ENCODE results near the gene APP.
"Not testable (repeated sequence)": the region's sequence is repeated elsewhere in the genome, so short reads cannot be mapped to it uniquely, and the experiment has no call there.

Gene APP

GRCh38 chr21:26162081-26162480 lies 8.5 kb downstream of the APP start:
- no peak for DNase-seq (ENCODE audit: low read depth)

DNA sequence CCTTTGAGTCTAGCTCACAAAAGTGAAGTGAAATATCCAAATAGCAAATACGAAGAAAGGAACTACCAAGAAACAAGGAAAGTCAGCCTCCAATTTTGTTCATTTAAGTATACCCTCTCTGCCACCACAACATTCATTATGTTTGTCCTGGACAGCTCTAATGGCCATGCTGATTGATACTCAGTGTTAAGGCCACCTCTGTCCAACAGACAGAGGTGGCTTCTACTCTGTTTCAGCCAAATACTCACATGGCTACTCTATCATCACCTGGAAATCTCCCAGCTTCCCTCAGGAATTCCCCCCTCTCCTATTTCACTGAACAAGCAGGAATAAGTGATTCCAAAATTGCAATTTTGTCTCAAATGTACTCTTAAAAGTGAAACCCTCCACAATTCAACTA lies 10.7 kb downstream of the APP start:
- no peak for DNase-seq (ENCODE audit: low read depth)

DNA sequence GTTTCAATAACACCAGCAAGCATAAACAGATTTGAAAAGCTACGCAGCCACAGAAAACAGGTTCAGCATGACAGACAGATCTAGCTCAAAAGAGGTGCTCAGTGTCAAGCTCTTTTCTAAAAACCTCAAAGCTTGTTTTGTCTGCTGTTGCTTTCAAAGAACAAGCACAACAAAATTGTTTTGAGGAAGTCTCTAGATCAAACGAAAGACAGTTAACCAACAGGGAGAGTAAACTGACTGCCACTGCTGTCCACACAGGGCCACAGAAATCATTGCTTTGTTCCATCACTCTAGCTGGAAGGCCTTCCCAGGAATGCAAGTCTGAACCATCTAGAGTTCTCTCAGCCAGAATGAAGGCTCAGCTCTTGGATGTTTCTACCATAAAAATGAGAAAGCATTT lies 12.8 kb downstream of the APP start:
- no peak for DNase-seq (ENCODE audit: low read depth)

- no peak for DNase-seq (ENCODE audit: low read depth)
Observed at GRCh38 chr21:26154753-26155152, 15.8 kb downstream of the APP start.

GRCh38 chr21:26153758-26154157 lies 16.8 kb downstream of the APP start:
- DNase-seq (ENCODE audit: low read depth): no peak

DNA sequence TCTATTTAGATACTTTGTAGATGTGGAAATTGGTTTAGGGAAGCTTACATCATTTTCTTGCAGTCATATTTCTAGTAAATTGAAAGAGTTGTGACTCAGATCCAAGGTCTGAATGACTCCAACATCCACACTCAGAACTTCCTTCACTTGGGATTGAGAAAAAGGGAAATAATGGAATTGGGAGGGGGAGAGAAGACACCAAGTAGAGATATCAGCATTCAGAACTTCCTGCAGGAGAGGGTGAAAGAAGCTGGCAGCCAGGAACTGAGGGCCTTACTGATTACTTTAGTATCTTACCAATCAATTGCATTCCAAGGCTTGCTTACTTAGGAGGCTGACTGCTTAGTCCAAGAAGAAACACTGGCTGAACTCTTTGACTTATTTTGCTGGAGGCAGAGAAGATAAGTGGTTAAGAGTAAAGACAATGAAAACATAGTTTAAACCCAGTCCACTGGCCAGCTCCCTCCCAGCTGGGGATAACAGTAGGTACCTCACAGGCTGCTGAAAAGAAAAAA lies 21.7 kb downstream of the APP start:
- DNase-seq (ENCODE audit: low read depth): no peak

- no peak for DNase-seq (ENCODE audit: low read depth)
Observed at GRCh38 chr21:26148071-26148839, 22.3 kb downstream of the APP start.

DNA sequence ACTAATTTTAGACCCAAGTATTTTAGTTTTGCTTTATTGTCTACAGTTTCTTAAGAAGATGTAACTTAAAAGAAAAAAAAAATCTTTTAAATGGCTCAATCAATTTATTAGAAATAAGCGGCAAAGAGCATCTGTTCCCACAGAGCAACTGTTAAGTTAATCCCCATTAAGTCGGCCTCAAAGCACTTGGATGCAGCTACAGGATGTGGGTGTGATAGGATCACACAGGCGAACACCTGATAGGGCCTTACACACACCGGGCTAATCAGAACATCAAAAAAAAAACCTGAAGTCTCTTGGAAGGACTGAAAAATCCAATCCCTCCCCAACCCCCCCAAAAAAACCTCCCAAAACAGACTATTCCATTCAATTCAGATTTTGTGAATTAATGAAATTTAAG lies 23.0 kb downstream of the APP start:
- DNase-seq (ENCODE audit: low read depth): no peak

DNA sequence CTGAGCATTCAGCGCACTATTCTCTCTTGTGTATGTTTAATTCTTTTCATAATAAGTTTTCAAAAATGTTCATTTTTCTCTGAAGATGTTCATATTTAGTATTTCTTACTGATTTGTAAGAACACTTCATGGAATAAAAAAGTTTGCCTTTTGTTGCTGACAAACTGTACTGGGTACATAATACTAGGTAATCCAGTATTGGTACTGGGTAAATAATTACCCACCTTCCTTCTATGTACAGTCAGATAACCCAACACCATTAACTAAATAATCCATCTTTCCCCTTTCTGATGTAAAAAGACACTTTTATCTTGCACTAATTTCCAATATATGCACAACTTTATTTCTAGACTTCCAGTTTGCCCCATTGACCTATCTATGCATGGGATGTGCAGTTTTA lies 23.9 kb downstream of the APP start:
- DNase-seq (ENCODE audit: low read depth): no peak

- DNase-seq (ENCODE audit: low read depth): no peak
Observed at GRCh38 chr21:26144031-26144430, 26.5 kb downstream of the APP start.

DNA sequence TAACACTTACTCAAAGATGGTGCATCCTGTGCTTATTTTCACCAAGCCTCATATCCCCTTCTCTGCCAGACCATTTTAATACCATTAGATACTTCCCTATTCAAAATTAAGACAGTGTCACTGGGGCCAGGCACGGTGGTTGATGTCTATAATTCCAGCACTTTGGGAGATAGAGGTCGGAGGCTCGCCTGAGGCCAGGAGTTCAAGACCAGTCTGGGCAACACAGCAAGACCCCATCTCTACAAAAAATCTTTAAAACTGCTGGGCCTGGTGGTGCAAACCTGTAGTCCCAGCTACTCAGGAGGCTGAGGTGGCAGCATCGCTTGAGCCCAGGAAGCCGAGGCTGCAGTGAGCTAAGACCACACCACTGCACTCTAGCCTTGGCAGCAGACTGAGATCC lies 28.2 kb downstream of the APP start:
- DNase-seq (ENCODE audit: low read depth): no peak

- no peak for DNase-seq (ENCODE audit: low read depth)
Observed at GRCh38 chr21:26140926-26141325, 29.6 kb downstream of the APP start.

DNA sequence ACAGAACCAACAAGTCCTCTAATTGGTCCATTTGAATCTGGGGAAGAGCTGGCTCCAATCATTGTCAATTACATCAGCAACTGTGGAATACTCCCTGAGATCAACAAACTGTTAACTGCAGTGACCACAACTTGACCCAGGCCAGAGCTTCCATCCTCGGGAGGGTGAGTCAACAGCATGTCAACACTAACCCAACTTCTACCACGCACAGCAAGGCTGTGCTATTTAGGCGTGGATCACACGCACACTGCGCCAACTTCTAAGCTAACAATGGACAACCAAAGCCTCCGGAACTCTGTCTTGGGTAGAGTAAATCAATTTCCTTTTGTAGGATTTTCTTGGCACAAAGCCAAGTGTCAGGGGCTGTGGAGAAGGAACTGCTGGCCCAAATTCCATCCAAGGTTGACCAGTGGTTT lies 30.4 kb downstream of the APP start:
- DNase-seq (ENCODE audit: low read depth): peak; percentile 81

DNA sequence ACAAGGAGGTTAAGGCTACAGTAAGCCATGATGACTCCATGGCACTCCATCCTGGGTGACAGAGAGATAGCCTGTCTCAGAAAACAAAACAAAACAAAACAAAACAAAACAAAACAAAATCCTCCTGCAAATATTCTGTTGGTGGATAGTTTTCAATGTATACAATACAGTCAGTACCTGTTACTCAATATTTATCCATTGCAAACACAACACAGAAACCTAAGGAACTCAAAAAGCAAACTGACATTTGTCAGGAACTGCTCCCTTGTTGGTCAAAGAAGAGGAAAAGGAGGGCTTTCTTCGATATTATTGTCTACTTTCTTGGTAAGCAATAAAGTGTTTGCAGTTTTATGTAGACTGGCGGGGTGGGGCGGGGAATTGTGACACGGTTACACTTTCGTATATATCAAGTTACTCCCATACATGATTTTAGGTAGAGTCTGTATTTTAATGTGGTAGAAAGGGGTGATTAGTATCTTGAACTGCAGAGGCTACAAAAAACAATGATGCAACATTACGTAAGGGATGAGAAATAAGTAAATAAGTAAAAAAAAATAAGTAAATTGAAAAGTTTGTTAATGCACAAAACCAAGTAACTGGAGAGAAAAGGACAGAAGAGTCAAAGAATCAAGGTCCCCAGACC lies 31.8 kb downstream of the APP start:
- DNase-seq (ENCODE audit: low read depth): no peak

DNA sequence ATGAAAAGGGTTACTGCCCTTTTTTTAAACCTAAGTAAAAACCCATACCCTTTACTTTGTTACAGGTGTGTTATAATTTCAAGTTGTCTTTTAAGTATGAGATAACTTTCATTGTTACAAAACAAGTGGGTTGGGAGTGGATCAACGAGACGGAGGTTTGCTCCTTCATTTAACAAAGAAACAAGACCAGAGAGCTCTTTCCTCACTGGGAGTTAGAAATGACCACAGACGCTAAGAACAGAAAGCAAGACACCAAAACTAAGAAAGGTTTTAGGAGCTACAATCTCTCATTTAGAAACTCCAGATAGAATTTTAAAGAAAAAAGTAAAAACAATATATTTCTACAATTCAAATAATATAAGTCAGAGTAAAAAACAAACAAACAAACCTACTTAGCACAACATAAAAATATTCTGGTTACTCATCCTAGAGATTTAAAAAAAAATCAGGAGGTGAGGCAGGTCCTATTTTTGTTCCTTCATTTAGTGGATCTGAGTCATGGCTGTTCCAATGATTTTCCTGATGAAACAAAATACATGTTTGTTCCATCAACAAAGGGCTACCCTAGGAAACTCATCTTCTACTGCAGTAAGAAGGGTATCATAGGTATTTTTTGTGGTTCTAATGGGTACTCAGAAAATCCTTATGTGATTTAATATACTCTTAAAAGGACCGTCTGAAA lies 33.0 kb downstream of the APP start:
- DNase-seq (ENCODE audit: low read depth): no peak

- no peak for DNase-seq (ENCODE audit: low read depth)
Observed at GRCh38 chr21:26136671-26137070, 33.9 kb downstream of the APP start.

DNA sequence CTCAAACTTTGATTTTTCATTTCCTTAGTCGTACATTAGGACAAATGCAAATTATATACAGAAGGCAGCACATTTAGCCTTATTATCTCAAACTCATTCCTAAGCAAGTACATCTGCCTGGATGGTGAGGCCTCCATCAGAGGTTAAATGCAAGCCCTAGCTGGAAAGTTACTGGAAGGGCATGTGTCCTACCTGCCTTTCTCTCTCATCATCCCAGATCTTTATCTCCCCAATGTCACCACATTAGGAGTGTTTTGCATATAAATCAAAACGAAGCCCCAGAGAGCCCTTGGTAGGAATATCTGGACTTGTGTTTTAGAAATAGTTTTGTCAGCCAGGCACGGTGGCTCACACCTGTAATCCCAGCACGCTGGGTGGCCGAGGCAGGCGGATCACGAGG lies 35.0 kb downstream of the APP start:
- DNase-seq (ENCODE audit: low read depth): no peak

DNA sequence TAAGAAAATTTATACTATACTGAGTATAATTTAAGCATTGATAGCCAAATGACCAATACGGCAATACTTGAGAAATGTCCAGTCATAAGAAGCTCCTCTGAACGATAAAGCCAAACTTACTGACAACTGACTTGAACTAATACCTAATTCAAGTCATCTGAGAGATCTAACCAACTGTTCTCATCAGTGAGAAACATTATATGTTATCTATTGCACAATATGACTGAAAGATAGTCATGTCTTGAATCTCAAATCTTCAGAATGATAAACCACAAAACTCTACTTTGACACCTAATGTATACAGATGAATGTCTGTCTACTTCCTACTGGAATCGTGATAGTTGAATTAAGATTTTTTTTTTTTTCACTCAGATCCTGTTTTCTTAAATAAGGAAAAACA lies 39.0 kb downstream of the APP start:
- no peak for DNase-seq (ENCODE audit: low read depth)

- not testable (repeated sequence) for DNase-seq (ENCODE audit: low read depth)
Observed at GRCh38 chr21:26131053-26131452, 39.5 kb downstream of the APP start.

GRCh38 chr21:26130249-26130881 lies 40.2 kb downstream of the APP start:
- no peak for DNase-seq (ENCODE audit: low read depth)

DNA sequence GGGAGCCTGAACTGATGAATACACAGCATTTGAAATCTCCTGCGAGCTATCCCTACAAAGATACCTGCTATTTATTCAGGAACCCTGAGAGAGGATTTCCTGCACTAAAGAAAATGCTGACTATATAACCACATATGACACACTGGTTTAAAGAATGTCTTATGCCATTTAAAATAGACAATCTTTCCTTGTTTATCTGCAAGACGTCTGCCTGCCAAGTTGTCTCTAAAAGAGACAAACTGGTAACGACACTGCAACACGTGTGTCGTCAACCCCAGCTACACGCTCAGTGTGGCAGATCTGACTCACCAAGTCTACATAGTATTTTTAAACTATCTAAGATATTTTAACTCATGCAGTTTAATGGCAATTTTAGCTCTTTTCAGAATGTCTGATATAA lies 42.7 kb downstream of the APP start:
- DNase-seq (ENCODE audit: low read depth): no peak

DNA sequence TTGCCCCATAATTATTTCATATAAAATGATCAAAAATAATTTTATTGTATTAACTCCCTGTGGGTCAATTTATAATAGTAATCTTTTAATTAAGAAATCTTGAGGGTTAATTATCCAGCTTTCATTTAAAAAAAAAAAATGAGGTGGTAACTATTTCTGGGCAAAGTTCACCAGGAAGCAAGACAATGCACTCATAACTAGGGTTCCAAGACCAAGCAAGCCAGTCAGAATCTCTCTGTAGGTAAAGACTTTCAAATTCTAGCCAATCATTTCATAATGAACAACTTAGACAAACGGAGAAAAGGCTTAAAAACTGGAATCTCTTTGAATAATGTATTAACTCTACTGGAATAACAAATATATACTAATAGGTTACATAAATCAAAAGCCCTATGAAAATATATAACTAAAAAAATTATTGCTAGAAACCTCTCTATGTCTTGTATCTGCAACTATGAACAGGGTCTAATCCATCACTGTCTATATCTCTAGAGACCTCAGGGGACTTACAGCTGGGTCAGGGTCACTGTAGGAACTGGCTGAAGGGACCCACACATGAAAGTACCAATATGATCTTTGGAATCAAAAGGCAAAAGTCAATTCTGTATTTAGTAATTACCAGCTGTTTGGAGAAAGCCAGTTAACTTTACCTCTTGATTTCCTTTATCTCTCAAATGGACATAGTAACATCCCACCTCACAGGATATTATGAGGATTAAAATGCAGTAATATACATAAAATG lies 43.3 kb downstream of the APP start:
- no peak for DNase-seq (ENCODE audit: low read depth)
